GM19395 (cell line): Measurements from ENCODE around the gene COL26A1.
A peak's percentile ranks its signal among the peaks of the same experiment; 100 is the strongest.

Source experiments
- ATAC-seq: cut with Tn5 transposase; IDR thresholded peaks from one replicate; pipeline ENCODE4 v1.9.1; 2021; ENCODE audit warnings: mild to moderate bottlenecking, moderate library complexity; ENCODE audit not compliant: unreplicated experiment

COL26A1 gene

DNA sequence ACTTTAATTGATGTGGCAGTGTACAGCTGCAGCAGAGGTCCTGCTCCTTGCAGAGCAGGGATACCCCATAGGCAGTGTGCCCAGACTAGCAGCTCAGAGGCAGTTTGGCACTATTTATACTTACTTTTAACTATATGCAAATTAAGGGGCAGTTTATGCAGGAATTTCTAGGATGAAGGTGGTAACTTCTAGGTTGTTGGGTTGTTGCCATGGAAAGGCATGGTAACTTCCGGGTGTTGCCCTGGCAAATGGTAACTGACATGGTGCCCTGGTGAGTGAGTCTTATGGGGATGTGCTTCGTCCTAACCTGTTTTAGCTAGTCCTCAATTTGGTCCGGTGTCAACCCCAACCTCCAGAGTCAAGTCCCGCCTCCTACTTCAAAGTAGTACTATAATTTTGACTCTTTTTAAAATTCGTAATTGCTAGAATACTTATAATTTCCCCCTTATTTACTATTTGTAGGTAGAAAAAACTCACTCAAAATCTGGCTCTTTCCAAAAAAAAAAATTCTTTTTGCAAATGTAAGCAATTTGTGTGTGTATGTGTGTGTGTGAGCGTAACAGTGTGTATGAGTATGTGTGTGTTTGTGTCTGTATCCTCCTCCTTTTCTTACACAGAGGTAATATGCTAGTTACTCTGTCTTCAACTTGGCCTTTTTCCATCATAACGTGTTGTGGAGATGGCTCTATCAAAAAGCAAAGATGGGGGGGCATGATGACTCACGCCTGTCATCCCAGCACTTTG is 5.9 kb downstream of the COL26A1 start:
- no peak for ATAC-seq

DNA sequence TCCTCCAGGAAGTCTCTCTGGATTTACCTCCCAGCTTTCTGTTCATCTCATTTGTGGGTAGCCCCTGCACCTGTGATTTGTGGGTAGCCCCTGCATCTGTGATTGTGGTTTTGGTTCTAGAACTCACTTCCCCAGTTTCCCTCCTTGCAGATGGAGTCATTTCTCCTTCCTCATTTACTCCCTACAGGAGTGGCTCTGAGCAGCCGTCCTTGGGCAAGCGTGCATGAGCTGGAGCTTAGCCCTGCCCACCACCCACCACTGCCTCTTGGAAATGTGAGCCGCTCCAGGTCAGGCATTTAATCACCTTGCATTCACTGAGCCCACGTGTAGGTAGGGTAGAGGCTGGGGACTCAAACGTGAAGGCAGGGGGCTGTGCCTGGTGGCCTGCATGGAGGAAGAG is 8.2 kb downstream of the COL26A1 start:
- no peak for ATAC-seq

- no peak for ATAC-seq
These were observed 11.3 kb downstream of the COL26A1 start for GRCh38 chr7:101373812-101374614.

DNA sequence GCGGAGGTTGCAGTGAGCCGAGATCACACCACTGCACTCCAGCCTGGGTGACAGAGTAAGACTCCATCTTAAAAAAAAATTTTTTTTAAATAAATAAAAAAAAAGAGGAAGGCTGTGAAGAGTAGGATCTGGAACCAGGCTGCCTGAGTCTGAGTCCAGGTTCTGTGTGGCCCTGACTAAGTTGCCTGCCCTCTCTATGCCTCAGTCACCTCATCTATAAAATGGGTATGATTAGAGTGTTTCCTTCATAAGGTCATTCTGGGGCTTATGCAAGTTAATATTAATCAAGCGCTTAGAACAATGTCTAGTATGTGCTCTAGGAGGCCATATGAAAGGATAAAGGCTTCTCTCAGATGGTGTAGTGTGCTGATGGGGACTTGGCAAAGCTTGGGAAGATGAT is 12.3 kb downstream of the COL26A1 start:
- ATAC-seq = no peak

DNA sequence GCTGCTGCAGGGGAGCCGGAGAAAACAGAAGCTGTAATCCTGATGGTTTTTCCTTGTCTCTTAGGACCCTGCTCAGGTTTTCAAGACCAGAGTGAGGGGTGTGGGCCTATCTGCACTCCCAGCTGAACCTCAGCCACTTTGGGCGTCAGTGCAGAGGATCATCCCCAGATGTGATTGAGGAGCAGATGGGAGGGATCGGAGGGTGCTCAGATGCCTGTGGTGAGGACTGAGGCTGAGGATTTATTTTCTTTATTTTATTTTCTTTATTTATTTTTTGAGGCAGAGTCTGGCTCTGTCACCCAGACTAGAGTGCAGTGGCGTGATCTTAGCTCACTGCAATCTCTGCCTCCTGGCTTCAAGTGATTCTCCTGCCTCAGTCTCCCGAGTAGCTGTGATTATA is 13.9 kb downstream of the COL26A1 start:
- ATAC-seq = no peak

GRCh38 chr7:101377189-101377736 is 14.6 kb downstream of the COL26A1 start:
- no peak for ATAC-seq

DNA sequence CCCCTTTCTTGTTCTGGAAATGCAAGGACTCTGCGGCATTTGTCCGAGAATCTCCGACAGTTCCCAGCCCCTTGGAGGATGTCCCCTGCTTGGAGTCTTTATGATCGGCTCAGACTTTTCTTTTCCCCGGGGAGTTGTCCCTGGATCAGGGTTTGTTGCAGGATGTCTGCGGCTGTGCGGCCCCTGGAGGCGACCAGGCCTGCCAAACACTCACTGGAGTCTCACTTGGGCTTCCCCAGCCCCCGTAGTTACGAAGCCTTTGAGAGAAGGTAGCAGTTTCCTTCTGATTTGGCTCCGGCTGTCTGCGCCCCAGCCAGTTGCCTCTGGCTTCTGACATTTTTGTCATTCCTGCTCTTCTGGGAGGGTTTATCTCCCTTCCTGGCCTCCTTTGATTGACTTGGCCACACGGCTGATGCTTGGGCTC is 16.1 kb downstream of the COL26A1 start:
- no peak for ATAC-seq

DNA sequence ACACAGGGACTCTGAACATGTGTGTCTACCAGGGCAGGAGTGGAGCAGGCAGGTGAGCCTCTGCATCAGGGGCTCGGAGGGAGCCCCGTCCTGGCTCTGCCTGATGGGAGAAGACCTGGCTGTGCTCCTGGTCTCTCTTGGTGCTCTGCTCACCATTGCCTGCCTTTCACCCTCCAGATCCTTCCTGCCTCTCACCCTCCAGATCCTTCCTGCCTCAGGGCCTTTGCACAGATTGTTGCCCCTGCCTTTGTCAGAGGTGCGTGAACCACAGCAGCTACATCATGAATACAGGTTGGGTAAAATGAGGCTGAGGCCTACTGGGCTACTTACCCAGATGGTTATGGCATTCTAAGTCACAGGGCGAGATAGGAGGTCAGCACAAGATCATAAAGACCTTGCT is 16.6 kb downstream of the COL26A1 start:
- ATAC-seq = no peak

- ATAC-seq = no peak
These were observed 19.0 kb downstream of the COL26A1 start for GRCh38 chr7:101381549-101382111.

DNA sequence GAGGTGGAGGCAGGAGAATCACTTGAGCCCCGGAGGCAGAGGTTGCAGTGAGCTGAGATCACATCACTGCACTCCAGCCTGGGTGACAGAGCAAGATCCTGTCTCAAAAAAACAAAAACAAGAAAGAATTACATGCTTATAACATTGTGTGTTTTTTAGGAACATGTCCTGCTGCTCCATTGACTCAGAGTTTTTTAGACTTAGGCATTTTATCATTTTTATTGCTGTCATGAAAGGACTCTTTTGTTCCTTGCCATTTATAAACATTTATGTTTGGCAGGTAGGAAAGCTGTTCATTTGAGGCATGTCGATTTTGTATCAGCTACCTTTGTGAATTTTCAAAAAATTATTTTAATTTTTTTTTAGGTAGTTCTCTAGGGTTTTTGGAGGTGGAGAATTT is 20.3 kb downstream of the COL26A1 start:
- ATAC-seq = no peak

GRCh38 chr7:101386177-101386557 is 23.5 kb downstream of the COL26A1 start:
- ATAC-seq = no peak

DNA sequence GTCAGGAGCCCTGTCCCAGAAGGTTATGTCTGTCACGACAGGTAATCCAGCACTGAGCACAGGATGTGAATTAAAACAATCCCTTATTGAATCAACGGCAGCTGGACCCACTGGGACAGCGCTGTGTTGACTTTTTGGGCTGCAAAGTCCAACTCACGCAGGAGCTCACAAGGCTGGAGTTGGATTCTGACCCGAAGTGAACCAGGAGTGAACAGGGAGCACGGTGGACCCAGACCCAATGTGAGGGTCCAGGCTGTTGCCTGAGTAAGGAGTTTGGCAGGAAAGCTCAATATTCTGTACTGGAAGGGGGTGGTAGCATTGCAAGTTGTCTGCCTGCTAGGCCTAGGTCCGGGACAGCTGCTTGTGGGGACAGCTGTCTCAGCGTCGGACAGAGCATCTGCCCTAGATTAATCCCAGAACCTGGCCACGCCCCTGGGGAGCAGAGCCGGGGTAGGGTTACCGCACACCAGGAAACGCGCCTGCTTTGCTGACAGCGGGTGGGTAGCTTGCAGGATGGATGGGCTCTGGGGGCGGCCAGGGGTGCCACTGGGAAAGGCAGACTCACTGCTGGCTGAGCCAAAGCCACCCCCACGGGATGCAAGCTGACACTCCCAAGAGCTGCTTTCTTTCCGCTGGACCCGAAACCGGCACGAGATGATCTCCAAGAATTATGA is 24.0 kb downstream of the COL26A1 start:
- no peak for ATAC-seq

DNA sequence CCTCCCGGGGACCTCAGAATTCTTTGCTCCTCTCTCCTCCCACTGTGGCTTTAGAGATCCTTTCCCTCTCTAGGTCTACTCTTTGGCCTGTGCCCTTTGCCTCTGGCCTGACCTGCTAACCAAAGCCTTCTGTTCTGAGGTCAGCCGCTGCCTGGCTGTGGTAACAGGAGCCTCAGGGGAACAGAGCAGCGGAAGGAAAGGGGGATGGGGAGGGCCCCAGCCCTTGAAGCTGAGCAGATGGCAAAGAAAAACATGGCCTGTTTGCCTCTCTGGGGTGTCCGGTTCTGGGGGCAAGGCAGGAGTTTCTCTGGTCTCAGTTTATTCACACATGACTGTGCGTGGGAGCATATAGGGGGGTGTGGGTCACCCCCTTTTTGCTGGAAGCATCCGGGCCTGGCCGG is 28.2 kb downstream of the COL26A1 start:
- ATAC-seq = peak; percentile 91

DNA sequence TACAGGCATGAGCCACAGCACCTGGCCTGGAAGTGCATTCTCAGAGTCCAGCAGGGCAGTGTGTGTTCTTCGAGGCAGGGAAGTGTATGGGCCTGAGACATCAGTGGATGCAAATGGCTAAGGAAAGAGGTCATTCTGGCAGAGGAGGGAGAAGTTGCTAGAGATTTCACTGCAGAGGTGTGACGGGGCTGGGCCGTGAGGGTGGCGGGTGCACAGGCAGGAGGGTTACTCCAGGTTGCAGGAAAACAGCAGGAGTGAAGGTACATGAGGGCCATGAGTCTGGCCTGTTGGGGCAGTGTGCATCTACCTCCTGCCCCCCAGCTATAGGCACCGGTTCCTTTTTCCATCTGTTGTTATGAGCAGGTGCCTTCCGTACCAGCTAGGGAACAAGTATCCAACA is 29.3 kb downstream of the COL26A1 start:
- ATAC-seq = no peak

GRCh38 chr7:101393865-101394264 is 31.2 kb downstream of the COL26A1 start:
- ATAC-seq = no peak

DNA sequence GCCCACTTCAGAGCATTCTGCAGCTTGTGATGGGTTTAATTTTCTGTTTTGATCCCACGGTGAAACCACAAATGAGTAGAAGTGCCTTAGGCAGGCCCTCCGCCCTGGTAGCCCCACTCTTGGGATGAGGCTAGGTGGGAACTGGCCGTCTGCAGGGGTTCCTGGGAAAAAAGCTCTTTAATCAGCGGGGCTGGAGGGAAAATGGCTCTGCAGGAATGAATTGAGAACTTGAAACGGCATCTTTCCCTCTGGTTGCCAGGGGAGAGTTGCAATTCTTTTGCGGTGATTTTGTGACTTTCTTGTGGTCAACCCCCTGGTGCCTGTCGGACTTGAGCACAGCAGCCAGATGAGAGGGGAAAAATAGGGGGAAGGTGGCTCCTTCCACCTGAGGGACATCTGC is 32.7 kb downstream of the COL26A1 start:
- ATAC-seq = no peak

DNA sequence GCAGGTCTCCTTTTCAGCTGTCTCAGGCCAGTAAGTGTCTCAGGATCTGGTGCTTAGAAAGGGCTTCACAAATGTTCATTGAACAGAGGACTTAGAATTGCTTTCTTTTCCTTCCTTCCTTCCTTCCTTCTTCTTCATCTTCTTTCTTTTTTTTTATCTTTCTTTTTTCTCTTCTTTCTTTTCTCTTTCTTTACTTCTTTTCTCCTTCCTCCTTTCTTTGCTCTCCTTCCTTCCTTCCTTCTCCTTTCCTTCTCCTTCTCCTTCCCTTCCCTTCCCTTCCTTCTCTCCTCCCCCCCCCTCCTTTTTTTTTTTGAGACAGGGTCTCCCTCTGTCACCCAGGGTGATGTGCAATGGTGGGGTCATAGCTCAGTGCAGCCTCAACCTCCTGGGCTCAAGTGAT is 34.6 kb downstream of the COL26A1 start:
- no peak for ATAC-seq

- no peak for ATAC-seq
These were observed 35.2 kb downstream of the COL26A1 start for GRCh38 chr7:101397770-101398324.

GRCh38 chr7:101398396-101399289 is 36.0 kb downstream of the COL26A1 start:
- ATAC-seq = no peak

DNA sequence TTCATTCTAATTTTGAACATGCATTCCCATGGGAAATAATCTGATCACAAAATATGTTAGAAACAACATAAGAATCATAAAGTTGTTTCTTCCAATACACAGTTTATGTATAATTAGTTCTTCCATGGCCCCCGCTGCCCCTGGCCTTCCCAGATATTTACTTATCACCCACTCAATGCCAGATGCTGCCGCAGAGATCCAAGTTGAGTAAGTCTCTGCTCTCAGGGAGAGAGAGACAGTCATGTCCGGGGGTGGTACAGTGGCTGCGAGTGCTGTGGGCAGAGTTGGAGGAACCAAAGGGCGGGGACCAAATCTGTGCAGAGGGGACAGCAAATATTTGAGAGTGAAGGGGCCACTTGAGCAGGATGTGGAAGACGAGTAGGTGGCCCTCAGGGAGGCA is 37.1 kb downstream of the COL26A1 start:
- no peak for ATAC-seq
